GM18873 (cell line): ENCODE data around the gene PRDM16.

Experiments
- ATAC-seq: cut with Tn5 transposase; IDR thresholded peaks from one replicate; pipeline ENCODE4 v1.9.1; 2021; ENCODE audit warnings: mild to moderate bottlenecking, moderate library complexity, moderate number of reproducible peaks; ENCODE audit not compliant: unreplicated experiment, low FRiP score

Gene PRDM16

DNA sequence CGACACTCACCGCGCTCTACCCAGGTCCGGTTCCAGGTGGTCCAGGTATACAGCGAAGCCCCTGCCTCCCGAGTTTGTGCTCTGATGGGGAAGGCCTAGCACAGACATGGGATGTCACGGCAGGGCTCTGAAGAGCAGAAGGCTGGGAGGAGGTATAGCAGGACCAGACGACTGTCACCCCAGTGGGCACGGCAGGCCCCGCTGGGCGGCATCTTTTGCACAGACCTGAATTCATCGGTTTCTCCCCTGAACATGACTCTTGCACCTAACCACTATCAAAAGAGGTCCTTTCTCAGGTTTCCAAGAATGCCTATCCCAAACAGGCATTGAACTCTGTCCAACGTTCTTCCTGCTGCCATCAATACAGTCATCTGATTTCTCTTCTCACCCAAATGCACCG, 416.0 kb downstream of the PRDM16 start:
- ATAC-seq, result no peak
